HG02943 (cell line): ENCODE measurements around the gene COPS8.

ENCODE experiments used
- ATAC-seq: cut with Tn5 transposase; IDR thresholded peaks from one replicate; pipeline ENCODE4 v1.9.1; 2021; ENCODE audit warnings: mild to moderate bottlenecking, low read depth, moderate library complexity; ENCODE audit not compliant: unreplicated experiment

The COPS8 gene

GRCh38 chr2:237097911-237098702, 12.4 kb downstream of the COPS8 start:
- no peak for ATAC-seq

- ATAC-seq: no peak
Measured at GRCh38 chr2:237099804-237100203, 14.1 kb downstream of the COPS8 start.

GRCh38 chr2:237101118-237101979, 15.7 kb downstream of the COPS8 start:
- no peak for ATAC-seq

- no peak for ATAC-seq
Measured at GRCh38 chr2:237102428-237102827, 16.7 kb downstream of the COPS8 start.

GRCh38 chr2:237109421-237109934, 23.8 kb downstream of the COPS8 start:
- ATAC-seq: no peak

GRCh38 chr2:237113026-237113795, 27.5 kb downstream of the COPS8 start:
- no peak for ATAC-seq

GRCh38 chr2:237115870-237116269, 30.2 kb downstream of the COPS8 start:
- no peak for ATAC-seq

GRCh38 chr2:237116431-237116830, 30.7 kb downstream of the COPS8 start:
- ATAC-seq: no peak

- no peak for ATAC-seq
Measured at GRCh38 chr2:237118025-237118424, 32.3 kb downstream of the COPS8 start.

- ATAC-seq: no peak
Measured at GRCh38 chr2:237118561-237119155, 33.0 kb downstream of the COPS8 start.

- no peak for ATAC-seq
Measured at GRCh38 chr2:237120916-237121315, 35.2 kb downstream of the COPS8 start.

- ATAC-seq: no peak
Measured at GRCh38 chr2:237121321-237121720, 35.6 kb downstream of the COPS8 start.

- no peak for ATAC-seq
Measured at GRCh38 chr2:237122214-237122666, 36.6 kb downstream of the COPS8 start.

- no peak for ATAC-seq
Measured at GRCh38 chr2:237124820-237125219, 39.1 kb downstream of the COPS8 start.

GRCh38 chr2:237125967-237126366, 40.3 kb downstream of the COPS8 start:
- no peak for ATAC-seq

- ATAC-seq: no peak
Measured at GRCh38 chr2:237126519-237127174, 41.0 kb downstream of the COPS8 start.

- ATAC-seq: no peak
Measured at GRCh38 chr2:237128026-237128703, 42.5 kb downstream of the COPS8 start.

GRCh38 chr2:237128845-237129592, 43.3 kb downstream of the COPS8 start:
- no peak for ATAC-seq
